Left hindlimb (tissue), 1 donor: ENCODE data around the gene SHMT1.
A peak's percentile ranks its signal among the peaks of the same experiment; 100 is the strongest.
"Not testable (repeated sequence)": the region's sequence is repeated elsewhere in the genome, so short reads cannot be mapped to it uniquely, and the experiment has no call there.

ENCODE experiments used
- DNase-seq: peaks from one replicate; pipeline ENCODE4 v3.0.0-alpha.2; 2018

SHMT1 gene

DNA sequence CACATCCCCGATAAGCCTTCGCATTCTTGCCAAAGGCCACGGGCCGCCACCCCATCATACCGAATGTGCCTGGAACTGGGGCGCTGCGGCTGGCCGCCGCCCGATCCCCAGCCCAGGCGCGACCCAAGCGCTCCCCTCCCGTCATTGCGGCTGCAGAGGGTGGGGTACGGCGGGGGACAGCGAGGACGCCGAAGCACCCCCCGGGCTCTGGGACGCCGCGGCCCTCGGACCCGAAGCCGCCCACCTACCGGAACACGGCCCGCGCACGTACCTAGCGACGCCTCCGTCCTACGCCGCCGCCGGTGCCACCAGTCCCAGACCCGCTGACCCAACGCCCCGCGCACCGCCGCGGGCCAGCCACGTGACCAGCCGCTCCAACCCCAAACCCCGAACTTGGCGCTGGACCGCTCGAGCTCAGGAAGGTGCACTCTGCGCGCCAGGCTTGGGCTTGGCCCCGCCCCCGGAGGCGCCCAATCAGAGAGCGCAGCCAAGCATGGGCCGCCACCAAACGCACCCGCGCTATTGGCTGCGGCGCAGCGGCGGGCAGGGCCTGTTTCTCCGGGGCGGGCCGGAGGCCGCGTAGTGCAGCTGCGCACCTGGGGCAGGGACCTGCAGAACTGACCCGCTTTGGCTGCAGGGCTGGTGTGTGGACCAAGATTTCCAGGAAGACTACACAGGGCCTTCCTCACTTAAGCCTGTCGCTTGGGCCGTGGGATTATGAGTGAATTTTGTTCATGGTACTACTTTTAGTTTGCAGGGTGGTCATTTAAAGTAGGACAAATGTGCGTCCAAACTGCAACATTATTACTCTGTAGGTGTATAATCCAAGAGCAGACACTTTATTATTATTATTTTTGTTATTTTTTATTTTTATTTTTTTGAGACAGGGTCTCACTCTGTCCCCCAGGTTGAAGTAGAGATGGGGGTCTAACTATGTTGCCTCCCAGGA is at the start of gene SHMT1:
TSS of gene SHMT1 (minus strand) at position 450 of the 949 bp plus-strand sequence. CDS start 7,569 bp downstream, outside the sequence.
- DNase-seq: peak; percentile 92

DNA sequence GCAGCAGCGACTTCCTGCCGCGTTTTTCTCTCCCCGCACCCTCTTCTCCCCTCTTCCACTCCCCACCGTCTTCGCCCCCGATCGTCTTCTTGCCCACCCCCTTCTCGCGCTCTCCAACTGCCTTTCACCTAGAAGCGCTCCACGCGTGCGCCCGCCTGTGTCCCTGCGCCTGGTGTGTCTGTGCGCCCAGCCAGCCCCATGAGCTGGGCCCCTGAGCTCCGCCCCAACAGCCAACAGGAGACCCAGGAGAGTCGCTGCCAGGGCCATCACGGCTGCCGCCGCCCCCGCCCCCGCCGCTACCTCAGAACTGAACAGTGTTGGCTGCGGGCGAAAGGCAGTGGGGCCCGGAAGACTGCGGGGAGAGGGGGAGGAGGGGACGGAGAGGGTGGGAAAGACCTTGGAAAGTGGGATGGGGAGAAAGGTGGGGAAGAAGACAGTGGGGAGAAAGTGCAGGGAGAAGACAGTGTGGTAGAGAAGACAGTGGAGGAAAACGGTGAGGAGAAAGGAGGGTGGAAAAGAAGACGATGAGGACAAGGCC is 48.7 kb upstream of the SHMT1 start:
- DNase-seq: not testable (repeated sequence)

DNA sequence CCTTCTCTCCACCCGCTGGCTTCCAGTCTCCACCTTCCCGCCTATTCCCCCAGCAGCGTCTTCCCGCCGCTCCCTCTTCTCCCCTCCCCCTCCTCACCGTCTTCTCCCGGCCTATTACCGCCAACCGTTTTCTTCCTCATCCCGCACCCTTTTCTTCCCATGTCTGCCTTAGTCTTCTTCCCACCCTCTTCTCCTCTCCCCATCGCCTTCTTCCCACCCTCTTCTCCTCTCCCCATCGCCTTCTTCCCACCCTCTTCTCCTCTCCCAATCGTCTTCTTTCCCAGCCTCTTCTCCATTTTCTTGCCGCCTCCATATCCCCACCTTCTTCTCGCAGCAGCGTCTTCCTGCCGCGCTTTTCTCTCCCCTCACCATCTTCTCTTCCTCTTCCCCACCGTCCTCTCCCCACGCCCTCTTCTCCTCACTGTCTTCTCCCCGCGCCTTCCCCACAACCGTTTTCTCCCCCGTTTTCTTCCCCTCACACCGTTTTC is 48.1 kb upstream of the SHMT1 start:
- DNase-seq: peak; percentile 80

DNA sequence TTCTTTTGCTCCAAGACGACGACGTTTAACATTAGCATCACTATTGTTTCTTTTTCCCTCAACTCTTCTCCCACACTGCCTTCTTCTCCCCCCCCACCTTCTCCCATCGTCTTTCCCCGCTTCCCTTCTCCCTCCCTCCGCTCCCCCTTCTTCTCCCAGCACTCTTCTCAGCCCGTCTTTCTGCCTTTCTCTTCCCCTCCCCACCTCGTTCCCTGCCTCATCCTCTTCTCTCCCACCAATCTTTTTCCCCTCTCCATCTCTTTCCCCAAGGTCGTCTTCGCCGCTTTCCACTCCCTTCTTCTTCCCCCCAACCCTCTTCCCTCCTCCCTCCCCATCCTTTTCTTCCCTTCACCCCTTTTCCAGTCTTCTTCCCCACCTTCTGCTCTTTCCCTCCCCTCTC is 47.4 kb upstream of the SHMT1 start:
- peak; percentile 62 for DNase-seq

DNA sequence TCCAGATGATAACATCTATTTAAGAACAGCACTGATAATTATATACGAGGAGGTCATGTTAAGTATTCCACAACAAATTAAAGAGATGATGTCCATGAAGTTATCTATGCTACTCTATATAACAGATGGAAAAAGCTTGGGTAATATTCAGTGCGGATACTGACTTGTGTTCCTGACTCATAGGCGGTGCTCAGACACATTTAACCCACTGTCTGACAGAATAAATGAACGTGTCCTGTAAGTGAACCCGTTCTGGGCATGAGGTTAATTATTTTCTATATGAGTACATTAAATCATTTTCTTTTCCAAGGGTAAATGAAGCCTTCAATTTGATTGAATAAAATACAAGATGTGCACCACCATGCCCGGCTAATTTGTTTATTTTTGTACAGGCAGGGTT is 46.0 kb upstream of the SHMT1 start:
- not testable (repeated sequence) for DNase-seq

DNA sequence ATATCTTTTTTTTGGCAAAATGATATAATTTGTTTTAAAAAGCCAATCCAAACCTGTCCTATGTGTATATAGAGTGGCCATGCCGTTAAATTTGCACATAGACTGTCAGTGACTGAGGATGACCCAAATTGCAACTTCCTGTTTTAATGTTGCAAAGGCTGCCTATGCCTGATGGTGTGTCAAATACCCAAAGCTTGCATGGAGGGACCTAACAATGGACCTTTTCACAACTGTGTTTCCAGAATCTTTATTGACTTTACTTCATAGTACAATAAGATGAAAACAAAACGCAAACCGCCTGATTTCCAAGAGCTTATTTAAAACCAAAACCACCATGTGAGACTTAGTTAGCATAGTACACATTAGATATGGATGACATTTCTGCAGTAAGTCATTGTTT is 45.6 kb upstream of the SHMT1 start:
- not testable (repeated sequence) for DNase-seq

DNA sequence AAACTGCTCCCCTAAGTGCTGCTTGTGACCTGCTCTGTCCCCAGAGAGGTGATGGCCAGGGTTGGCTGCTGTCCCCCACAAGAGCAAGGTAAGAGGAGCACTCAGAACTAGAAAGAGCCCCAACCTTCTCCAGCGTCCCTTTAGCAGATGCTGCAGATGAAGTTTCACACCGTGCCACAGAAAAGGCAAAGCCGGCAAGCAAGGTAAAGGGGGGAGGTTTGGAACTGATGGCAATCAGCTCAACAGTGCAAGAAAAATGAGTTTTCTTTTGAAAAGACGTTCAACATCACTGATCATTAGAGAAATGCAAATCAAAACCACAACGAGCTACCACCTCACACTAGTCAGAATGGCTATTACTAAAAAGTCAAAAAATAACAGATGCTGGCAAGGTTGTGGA is 40.3 kb upstream of the SHMT1 start:
- not testable (repeated sequence) for DNase-seq

DNA sequence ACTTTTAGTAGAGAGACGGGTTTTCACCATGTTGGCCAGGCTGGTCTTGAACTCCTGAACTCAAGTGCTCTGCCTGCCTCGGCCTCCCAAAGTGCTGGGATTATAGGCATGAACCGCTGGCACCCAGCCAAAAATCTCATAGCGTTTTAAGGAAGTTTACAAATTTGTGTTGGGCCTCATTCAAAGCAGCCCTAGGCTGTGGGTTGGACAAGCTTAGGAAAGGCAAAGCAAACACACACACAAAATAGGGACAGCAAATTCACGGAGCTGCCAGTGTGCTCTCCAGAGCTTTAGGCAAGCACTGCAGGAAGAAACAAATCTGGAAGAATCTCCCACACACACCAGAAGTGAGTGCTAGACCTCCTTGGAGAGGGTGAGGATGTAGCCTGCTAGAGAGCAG is 39.8 kb upstream of the SHMT1 start:
- DNase-seq: not testable (repeated sequence)

DNA sequence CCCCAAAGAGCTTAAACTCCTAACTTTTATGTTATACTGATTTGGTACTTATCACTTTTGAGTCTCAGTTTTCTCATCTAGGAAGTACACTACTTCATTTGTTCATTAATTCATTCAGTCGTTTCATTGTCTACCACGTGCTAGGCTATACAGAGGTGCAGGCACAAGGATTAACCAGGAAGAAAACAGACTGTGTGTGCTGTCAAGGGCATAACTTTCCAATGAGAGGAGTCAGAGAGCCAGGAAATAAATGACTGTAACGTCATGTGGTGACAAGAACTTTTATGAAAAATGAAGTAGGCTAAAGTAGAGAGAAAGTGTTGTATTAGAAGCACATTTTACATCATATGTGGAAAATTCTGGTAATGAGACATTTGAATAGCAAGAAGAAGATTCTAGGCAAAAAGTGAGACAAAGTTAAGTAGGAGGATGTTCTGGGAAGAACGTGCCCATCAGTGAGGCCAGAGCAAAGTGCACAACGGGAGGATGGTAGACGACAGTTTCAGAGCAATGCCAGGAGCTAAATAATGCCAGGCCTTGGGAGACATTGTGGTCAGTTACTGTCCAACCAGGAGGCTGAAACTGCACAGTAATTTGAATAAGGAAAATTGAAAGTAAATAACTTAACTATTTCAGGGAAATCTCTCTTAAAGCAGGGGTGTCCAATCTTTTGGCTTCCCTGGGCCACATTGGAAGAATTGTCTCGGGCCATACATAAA is 38.7 kb upstream of the SHMT1 start:
- DNase-seq: not testable (repeated sequence)

DNA sequence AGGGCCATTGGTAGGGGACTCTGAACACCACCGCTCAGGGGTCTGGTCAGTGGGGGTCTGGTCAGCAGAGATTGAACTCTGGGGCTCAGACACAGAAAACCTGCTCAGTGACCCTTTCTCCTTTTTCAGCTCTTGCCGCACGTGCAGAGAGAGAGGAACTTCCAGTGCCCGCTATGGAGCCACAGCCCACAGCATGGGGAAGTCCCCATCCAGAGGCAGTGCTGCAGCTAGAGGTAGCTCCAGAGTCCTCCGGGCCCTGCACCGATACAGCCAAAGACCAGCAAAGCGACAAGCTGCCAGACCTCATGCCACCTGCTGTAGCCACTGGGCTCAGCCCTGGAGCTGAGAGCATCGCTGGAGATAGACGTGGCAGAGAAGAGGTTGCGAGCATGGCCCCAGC is 25.4 kb upstream of the SHMT1 start:
- DNase-seq: not testable (repeated sequence)

DNA sequence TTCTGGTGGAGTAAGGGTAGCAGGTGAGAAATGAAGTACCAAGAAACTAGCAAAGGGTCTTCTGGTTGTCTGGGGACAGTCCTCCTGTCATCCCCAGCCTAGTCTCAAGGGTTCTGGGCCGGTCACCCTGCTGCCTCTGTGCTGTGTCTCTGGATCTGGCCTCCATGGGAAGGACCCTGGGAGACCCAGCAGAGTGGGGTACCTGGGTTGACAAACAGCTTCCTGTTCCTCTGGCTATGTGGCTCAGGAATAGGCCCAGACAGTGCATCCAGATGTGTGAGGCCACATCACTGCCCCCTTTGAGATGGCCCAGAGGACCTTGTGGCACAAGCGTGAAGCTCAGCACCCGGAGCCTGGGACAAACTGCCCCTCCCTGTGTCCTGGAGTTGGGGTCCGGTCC is 24.9 kb upstream of the SHMT1 start:
- not testable (repeated sequence) for DNase-seq

DNA sequence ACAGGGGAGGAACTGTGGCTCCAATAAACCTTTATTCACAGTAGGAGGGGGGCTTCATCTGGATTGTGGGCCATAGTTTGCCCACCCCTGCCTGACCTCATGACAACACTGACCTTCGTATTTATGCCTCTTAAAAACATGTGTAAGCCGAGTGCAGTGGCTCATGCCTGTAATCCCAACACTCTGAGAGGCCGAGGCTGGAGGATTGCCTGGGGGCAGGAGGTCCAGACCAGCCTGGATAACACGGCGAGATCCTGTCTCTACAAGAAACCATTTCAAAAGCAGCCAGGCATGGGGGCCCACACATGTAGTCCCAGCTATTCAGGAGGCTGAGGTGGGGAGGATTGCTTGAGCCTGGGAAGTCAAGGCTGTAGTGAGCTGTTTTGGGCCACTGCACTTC is 24.2 kb upstream of the SHMT1 start:
- not testable (repeated sequence) for DNase-seq

DNA sequence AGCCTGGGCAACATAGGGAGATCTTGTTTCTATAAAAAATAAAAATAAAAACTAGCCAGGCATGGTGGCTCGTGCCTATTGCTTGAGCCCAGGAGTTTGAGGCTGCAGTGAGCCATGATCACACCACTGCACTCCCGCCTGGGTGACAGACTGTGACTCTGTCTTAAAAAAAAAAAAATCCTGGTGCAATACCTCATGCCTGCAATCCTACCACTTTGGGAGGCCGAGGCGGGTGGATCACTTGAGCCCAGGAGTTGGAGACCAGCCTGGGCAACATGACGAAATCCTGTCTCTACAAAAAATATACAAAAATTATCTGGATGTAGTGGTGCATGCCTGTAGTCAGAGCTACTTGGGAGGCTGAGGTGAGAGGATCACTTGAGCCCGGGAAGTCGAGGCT is 20.9 kb upstream of the SHMT1 start:
- DNase-seq: not testable (repeated sequence)

DNA sequence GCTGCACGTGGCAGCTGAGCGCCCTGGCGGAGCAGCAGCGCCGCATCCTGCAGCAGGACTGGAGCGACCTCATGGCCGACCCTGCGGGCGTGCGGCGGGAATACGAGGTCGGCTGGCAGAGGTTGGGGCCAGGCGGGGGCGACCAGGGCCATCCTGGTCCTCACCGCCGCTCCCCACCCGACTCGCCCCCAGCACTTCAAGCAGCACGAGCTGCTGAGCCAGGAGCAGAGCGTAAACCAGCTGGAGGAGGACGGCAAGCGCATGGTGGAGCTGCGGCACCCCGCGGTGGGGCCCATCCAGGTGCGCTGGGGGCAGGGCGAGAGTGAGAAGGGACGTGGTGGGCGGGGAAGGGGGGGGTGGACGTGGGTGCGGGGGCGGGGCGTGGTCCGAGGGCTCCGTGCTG is 19.7 kb upstream of the SHMT1 start:
- DNase-seq: not testable (repeated sequence)

DNA sequence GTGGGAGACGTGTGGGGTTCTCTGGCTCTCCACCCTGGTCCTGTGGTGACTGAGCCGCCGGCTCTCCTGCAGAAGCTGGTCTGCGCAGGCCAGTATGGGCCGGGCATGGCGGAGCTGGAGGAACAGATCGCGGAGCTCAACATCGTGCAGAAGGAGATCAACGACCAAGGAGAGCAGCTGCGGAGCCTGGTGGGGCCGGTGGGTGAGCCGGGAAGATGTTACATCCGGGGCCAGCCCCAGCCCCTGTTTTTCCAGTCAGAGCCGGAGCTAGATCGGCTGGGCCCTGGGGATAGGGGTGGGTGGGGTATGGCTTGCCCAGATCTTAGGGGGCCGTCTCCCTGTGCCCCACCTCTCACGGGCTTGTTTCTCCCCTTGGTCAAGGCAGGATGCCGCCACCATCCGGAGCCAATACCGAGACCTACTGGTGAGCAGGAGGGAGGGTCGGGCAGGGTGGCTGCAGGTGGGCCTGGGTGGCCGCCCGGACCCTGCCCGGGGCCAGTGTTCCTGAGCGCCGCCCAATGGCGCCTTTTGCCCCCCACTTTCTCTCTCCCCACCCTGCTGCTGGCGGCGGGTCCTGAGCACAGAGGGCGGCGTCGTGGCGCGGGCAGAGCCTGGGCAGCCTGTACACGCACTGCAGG is 19.2 kb upstream of the SHMT1 start:
- DNase-seq: no peak

DNA sequence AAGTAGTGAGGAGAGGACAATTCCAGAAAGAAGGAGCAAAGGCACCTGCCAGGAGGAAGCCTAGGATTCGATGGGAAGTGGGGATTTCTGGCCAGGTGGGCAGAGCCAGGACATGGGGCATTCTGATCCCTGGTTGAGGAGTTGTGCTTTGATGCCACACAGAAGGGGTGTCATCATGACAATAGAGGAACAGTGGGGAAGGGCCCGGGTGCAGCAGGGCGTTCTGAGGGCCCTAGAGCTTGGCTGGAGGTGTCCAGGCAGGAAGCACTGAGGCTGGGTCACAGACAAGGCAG is 18.5 kb upstream of the SHMT1 start:
- DNase-seq: no peak

DNA sequence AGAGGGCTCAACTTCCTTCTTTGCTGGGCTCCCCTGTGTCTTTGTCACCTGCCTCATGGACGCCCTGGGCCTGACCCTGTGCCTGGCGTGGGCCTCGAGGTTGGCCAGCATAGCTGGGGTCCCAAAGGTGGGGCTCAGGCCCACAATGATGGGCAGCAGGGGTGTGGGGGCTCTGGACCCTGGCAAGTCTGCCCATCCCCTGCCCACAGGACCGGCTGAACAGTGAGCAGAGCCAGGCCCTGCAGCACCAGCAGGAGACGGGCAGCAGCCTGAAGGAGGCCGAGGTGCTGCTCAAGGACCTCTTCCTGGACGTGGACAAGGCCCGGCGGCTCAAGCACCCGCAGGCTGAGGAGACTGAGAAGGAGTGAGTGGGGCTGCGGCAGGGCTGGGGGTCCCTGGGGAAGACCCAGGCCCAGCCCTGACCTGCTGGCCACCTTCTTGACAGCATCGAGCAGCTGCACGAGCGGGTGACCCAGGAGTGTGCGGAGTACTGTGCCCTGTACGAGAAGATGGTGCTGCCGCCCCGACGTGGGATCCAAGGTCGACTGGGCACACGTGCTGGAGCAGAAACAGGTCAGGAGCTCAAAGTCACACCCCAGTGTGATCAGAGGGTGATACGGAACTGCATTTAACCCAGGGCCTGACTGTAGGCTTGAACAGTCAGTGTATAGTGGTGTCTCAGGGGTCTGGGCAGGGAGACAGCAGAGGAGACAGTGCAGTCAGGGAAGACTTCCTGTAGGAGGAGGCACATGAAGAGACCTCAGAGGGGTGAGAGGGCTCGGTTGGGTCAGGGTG is 18.0 kb upstream of the SHMT1 start:
- no peak for DNase-seq

DNA sequence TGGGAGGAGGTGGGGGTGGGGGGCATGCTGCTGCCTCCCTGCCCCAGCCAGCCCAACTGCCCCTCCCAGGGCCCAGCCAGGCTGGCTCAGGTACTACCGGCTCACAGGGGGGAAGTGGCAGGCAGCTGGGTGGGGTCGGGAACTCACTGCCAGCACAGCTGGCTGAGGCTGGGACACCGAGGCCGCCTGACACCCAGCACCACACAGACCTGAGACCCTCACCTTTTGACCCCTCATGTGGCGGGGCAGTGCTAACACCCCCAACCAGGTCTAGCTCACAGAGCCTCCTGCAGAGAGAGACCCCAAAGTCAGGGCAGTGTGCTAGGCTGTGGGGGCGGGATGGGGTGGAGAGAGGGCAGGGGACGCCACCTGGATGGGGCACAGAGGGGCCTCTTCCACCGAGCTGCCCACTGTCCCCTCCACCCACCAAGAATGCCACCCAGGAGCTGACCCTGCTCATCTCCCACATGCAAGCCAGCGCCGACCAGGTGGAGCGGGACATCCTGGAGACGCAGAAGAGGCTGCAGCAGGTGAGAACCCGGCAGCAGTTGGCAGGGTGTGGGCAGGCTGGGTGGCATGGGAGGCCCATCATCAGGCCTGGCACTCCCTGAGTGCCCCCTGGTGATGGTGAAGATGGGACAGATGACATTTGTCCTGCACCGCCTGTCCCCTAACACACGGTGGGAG is 17.3 kb upstream of the SHMT1 start:
- DNase-seq: no peak

DNA sequence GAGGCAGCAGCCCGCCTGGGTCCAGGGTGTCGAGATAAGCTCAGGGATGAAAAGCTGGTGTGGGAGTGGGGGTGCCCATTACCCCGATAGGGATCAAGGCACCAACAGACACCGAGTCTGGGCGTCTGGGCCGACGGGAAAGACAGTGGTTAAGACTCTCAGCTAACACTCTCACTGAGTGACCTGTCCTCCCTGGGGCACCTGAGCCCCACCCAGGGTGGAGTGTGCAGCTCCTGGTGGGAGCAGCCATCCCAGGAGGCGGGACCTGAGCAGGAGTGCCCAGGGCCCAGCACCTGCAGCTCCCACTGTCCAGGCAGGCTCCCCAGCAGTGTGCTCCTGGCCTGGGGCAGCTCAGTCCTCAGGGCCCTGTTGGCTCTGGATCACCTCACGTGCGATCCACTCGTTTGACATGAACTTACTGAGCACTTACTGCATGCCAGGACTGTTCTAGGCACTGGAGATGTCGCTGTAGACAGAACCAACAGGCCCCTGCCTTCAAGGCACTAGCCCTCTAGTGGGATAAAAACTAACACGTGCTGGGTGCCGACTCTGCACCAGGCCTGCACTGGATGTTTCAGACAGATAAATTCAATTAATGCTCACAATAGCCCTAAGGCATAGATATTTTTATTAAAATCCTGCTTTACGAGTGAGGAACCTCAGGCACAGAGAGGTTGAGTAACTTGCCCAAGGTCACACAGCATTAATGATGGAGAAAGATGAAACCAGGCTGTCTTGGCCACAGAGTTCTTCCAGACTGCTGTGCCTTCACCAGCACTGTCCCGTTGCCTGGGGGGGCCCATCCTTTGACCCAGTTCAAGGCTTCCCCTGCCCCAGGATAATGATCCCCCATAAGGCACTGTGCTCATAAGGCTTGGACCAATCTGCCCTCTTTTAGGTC is 16.1 kb upstream of the SHMT1 start:
- DNase-seq: no peak

DNA sequence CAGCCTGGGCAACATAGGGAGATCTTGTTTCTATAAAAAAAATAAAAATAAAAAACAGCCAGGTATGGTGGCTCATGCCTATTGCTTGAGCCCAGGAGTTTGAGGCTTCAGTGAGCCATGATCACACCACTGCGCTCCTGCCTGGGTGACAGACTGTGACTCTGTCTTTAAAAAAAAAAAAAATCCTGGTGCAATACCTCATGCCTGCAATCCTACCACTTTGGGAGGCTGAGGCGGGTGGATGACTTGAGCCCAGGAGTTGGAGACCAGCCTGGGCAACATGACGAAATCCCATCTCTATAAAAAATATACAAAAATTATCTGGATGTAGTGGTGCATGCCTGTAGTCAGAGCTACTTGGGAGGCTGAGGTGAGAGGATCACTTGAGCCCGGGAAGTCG is 15.3 kb upstream of the SHMT1 start:
- not testable (repeated sequence) for DNase-seq

DNA sequence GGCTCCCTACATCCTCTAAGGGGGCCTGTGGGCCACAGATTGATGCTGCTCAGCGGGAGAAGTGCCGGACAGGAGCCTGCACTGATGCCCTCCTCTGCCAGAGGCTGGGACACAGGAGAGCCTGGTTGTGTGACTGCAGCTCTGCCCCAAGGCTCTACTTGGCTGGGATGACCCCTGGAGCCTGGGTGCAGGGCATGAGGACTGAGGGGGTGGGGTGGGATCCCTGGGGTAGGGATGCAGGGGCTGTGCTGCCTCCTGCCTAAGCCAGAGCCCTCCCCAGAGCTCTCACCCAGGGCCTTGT is 14.8 kb upstream of the SHMT1 start:
- DNase-seq: no peak
